GM19397 (cell line): Measurements from ENCODE around the gene SMIM3.

Experiments used
- ATAC-seq: cut with Tn5 transposase; IDR thresholded peaks from one replicate; pipeline ENCODE4 v1.9.1; 2021; ENCODE audit warnings: mild to moderate bottlenecking, moderate library complexity; ENCODE audit not compliant: unreplicated experiment

Gene SMIM3

GRCh38 chr5:150765011-150765798 lies 13.4 kb upstream of the SMIM3 start:
- ATAC-seq = no peak

- no peak for ATAC-seq
These were observed 12.8 kb upstream of the SMIM3 start for GRCh38 chr5:150765799-150766169.

GRCh38 chr5:150766251-150766650 lies 12.3 kb upstream of the SMIM3 start:
- ATAC-seq = no peak

- ATAC-seq = no peak
These were observed 7.3 kb upstream of the SMIM3 start for GRCh38 chr5:150771034-150771795.

GRCh38 chr5:150774145-150774544 lies 4.4 kb upstream of the SMIM3 start:
- no peak for ATAC-seq

GRCh38 chr5:150777685-150778084 lies 872 bp upstream of the SMIM3 start:
- no peak for ATAC-seq

GRCh38 chr5:150778088-150778516 lies 455 bp upstream of the SMIM3 start:
- no peak for ATAC-seq

- peak; percentile 2 for ATAC-seq
These were observed 1.0 kb downstream of the SMIM3 start for GRCh38 chr5:150779397-150780186.

GRCh38 chr5:150780187-150780692 lies 1.7 kb downstream of the SMIM3 start:
- ATAC-seq = peak; percentile 62

GRCh38 chr5:150780816-150781221 lies 2.3 kb downstream of the SMIM3 start:
- ATAC-seq = no peak

- no peak for ATAC-seq
These were observed 3.4 kb downstream of the SMIM3 start for GRCh38 chr5:150781706-150782614.

GRCh38 chr5:150782850-150783249 lies 4.3 kb downstream of the SMIM3 start:
- no peak for ATAC-seq

- ATAC-seq = peak; percentile 35
These were observed 4.9 kb downstream of the SMIM3 start for GRCh38 chr5:150783422-150783928.

- ATAC-seq = no peak
These were observed 7.4 kb downstream of the SMIM3 start for GRCh38 chr5:150785950-150786349.

- ATAC-seq = no peak
These were observed 8.3 kb downstream of the SMIM3 start for GRCh38 chr5:150786876-150787275.

- no peak for ATAC-seq
These were observed 9.1 kb downstream of the SMIM3 start for GRCh38 chr5:150787656-150788055.

GRCh38 chr5:150788977-150789376 lies 10.4 kb downstream of the SMIM3 start:
- no peak for ATAC-seq

GRCh38 chr5:150789450-150789849 lies 10.9 kb downstream of the SMIM3 start:
- ATAC-seq = no peak

GRCh38 chr5:150789943-150790611 lies 11.5 kb downstream of the SMIM3 start:
- peak; percentile 85 for ATAC-seq
